LNCaP clone FGC (cell line): Measurements from ENCODE around the gene CDX2.

Experiments
- DNase-seq: peaks from one replicate; pipeline ENCODE4 v3.0.0-alpha.2; 2011; ENCODE audit warnings: low read depth
- H3K4me3 ChIP-seq: 2 replicates; pipeline ENCODE4 v1.5.1; 2011; ENCODE audit warnings: mild to moderate bottlenecking, low read depth, low read length, control low read depth
- TF ChIP-seq, protein P1 (sequence below): IDR thresholded peaks from 2 replicates; pipeline ENCODE4 v1.5.1; 2012; ENCODE audit warnings: mild to moderate bottlenecking; ENCODE audit not compliant: control insufficient read depth, insufficient read depth; ENCODE audit errors: extremely low read depth

CDX2 gene

DNA sequence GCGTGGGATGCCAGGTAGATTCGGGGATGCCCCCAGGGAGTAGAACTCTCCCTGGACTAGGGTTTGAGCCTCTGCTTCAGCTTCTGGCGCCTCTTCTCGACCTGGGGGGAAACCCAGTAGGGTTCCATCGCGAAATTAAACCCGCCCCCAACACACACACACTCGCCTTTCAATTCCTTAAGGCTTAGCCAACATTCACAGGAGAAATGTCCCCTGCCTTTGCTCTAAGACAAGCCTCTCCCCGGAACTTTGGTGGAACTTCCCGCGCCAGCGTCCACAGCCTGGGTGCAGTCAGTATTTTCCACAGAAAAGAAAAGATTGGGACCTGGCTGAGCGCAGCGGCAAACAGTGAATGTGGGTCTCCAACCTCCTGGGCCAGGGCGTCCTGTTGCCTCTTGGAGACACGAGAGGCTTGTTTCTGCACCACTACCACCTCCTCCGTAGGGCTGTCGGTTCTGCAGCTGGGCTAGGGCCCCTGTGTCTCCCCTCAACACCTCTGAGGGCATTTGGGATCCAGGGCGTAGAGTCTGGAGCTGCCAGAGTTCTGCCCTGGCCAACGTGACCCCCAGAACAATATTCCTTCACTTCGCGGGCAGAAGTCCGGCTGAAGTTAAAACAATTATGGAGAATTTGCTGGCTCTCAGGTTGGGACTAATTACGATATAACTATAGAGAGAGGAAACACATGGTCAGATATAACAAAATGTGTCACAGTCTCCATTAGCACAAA, 46.1 kb downstream of the CDX2 start:
- TF ChIP-seq, protein P1, sequence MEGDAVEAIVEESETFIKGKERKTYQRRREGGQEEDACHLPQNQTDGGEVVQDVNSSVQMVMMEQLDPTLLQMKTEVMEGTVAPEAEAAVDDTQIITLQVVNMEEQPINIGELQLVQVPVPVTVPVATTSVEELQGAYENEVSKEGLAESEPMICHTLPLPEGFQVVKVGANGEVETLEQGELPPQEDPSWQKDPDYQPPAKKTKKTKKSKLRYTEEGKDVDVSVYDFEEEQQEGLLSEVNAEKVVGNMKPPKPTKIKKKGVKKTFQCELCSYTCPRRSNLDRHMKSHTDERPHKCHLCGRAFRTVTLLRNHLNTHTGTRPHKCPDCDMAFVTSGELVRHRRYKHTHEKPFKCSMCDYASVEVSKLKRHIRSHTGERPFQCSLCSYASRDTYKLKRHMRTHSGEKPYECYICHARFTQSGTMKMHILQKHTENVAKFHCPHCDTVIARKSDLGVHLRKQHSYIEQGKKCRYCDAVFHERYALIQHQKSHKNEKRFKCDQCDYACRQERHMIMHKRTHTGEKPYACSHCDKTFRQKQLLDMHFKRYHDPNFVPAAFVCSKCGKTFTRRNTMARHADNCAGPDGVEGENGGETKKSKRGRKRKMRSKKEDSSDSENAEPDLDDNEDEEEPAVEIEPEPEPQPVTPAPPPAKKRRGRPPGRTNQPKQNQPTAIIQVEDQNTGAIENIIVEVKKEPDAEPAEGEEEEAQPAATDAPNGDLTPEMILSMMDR = no peak
- H3K4me3 ChIP-seq = no peak overlapping the region
- no peak for DNase-seq

DNA sequence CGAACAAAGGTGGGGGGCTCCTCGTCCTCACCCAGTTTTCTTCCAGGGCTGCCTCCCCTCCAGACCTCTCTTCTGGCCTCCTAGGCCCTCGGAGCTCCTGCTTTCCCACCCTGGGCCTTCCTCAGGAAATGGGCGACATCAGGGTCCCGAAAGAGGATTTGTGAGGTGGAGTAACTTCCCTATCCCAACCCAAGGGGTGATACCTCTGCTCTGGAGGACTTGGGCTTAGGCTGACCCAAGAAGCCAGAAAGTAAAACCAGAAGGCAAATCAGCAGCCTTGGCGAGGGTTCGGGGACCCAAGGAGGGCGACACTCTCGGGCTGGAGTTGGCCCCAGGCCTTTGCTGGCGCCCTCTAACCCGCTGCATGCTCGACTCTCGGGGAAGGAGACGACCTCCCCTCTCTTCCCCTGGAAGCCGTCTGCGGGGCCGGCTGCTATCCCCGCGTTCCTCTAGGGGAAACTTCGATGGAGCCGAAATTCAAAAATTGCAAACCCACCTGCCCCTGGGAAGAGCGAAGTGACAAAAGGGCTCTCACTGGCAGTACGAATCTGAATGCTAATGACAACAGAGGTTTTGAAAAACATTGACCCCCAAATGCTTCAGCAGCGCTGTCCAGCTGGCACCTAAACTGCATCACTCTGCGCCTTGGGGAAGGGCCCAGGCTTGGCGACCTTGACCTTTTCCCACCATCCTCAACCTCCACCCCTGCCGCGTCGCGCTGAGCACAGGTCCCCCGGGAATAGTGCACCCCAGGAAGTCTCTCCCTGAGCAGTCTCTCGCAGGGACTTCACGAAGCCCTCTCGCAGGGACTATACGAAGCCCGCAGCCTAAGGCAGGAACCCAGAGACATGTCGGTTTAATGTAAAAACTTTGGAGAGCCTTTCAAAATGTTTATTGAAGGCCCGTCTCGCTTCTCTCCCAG, 46.9 kb downstream of the CDX2 start:
- TF ChIP-seq, protein P1 = no peak
- no peak for DNase-seq
- H3K4me3 ChIP-seq = no peak overlapping the region

DNA sequence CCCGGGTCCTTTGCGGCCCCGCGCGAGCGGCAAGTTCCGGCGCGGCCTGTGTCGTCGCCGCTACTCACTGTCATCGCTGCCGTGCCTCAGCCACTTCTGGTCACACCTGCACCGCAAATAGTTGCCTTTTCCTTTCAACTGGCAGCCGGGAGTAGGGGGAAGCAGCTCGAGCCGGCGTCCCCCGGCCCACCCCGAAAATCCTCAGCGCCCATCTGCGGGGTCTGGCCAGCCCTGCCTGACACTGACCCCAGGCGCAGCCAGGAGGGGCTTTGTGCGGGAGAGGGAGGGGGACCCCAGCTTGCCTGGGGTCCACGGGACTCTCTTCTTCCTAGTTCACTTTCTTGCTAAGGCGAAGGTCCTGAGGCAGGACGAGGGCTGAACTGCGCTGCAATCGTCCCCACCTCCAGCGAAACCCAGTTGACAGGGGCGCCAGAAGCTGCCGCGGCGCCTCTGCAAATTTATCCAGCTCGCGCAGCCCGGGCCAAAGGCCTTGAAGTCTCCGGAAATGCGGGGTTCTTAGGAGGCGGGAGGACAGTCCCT, 47.6 kb downstream of the CDX2 start:
- no peak overlapping the region for H3K4me3 ChIP-seq
- TF ChIP-seq, protein P1 = no peak
- DNase-seq = no peak

DNA sequence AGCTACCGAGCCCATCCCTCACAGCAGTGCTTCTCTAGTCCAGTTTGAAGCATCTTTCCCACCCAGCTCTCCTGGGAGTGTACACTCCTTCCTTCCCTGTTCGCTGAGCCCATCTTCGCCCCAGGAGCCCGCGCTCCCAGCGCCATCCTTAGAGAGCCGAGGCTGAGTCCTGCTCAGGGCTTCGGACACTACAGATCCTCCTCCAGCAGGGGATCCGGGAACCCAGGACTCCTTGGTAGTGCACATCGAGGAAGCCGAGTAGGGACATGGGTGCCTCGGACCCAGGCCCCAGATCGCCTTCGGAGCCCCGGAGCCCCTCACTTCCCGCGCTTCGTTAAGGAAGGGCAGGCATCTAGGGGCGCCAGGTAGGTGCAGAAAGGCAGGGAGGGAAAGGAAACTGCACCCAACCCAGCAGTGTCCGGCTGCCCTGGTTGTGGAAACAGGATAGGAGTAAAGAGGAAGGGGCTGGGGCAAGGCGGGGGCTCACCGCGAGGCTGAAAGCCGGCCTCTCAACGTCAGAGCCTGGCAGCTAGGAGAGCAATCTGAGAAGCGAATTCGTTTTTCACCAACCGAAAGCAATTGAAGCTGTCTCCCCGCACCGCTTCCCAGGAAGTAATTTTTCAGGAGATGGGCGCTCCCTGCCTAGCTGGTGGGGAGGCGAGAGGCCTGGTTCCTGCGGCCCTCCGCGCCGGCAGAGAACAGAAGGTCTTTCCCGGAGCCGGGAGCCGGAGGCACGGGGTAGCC, 48.3 kb downstream of the CDX2 start:
- H3K4me3 ChIP-seq = no peak overlapping the region; the same call in 1 of the 2 replicates
- DNase-seq = no peak
- TF ChIP-seq, protein P1 = no peak

DNA sequence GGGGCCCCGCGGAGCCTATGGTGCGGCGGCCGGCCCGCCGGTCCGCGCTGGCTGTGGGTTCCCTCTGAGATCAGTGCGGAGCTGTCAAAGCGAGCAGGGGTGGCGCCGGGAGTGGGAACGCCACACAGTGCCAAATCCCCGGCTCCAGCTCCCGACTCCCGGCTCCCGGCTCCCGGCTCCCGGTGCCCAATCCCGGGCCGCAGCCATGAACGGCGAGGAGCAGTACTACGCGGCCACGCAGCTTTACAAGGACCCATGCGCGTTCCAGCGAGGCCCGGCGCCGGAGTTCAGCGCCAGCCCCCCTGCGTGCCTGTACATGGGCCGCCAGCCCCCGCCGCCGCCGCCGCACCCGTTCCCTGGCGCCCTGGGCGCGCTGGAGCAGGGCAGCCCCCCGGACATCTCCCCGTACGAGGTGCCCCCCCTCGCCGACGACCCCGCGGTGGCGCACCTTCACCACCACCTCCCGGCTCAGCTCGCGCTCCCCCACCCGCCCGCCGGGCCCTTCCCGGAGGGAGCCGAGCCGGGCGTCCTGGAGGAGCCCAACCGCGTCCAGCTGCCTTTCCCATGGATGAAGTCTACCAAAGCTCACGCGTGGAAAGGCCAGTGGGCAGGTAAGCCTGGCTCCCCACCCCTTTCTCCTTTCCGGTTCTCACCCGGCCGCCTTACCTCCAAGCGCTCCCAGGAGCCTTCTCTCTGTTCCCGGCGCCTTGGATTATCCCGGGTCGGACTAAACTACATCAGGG, 49.0 kb downstream of the CDX2 start, which contains the start of gene PDX1:
Gene PDX1 (plus strand): TSS at position 67 of the 743 bp plus-strand sequence. CDS start 139 bp downstream, at position 206.
- H3K4me3 ChIP-seq = peak within 1 kb of the TSS; percentile 31
- DNase-seq = no peak
- TF ChIP-seq, protein P1 = no peak

DNA sequence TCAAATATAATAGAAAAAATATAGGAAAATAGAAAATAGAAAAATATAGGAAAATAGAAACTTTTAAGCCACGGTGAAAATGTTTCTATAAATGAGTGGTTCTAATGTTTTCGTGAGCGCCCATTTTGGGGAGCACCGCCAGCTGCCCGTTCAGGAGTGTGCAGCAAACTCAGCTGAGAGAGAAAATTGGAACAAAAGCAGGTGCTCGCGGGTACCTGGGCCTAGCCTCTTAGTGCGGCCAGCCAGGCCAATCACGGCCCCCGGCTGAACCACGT, 49.5 kb downstream of the CDX2 start:
- TF ChIP-seq, protein P1 = no peak
- no peak for DNase-seq
- peak overlapping the region; percentile 31 for H3K4me3 ChIP-seq
